GM23338 (cell line): ENCODE measurements around the gene IL10. TPM values are rescaled to one million over a fixed set of nuclear protein-coding genes. Genes with fewer than 3 reads are reported as not detected.

Source experiments
- ATAC-seq: fragments of 200-7000 bp; cut with Tn5 transposase; 3 replicates; pipeline ENCODE4 v1.9.1; 2020
- DNase-seq: peaks from one replicate; pipeline ENCODE4 v3.0.0-alpha.2; 2015; ENCODE audit warnings: low spot score
- H2AFZ ChIP-seq: fragments of 200-600 bp; sonication (generic); 2 replicates; pipeline ENCODE4 v1.8.0; 2016; ENCODE audit warnings: antibody characterized with exemption, mild to moderate bottlenecking, moderate library complexity
- H3F3A ChIP-seq: fragments of 200-600 bp; sonication (generic); replicated peaks from 2 replicates; pipeline ENCODE4 v1.8.0; 2017; ENCODE audit warnings: antibody characterized with exemption, mixed run types, low read depth
- H3K27ac ChIP-seq: fragments of 200-600 bp; sonication (generic); 2 replicates; pipeline ENCODE4 v1.6.1; 2016; ENCODE audit warnings: low read depth
- H3K27me3 ChIP-seq: fragments of 200-600 bp; sonication (generic); 2 replicates; pipeline ENCODE4 v1.8.0; 2016; ENCODE audit warnings: mild to moderate bottlenecking, mixed run types, moderate library complexity; ENCODE audit not compliant: insufficient read depth
- H3K36me3 ChIP-seq: fragments of 200-600 bp; sonication (generic); 2 replicates; pipeline ENCODE4 v1.8.0; 2016; ENCODE audit warnings: mild to moderate bottlenecking; ENCODE audit not compliant: insufficient read depth
- H3K4me1 ChIP-seq: fragments of 200-600 bp; sonication (generic); 2 replicates; pipeline ENCODE4 v1.8.0; 2016; ENCODE audit warnings: mild to moderate bottlenecking, moderate library complexity; ENCODE audit not compliant: insufficient read depth
- H3K4me2 ChIP-seq: fragments of 200-600 bp; sonication (generic); 2 replicates; pipeline ENCODE4 v1.7.1; 2017; ENCODE audit warnings: mixed run types
- H3K4me3 ChIP-seq: fragments of 200-600 bp; sonication (generic); 2 replicates; pipeline ENCODE4 v1.6.1; 2016; ENCODE audit warnings: mixed run types
- H3K79me2 ChIP-seq: fragments of 200-600 bp; sonication (generic); replicated peaks from 2 replicates; pipeline ENCODE4 v1.8.0; 2017; ENCODE audit warnings: mild to moderate bottlenecking; ENCODE audit not compliant: insufficient read depth
- H3K9me2 ChIP-seq: fragments of 200-600 bp; sonication (generic); 2 replicates; pipeline ENCODE4 v1.8.0; 2017; ENCODE audit not compliant: insufficient read depth
- H4K20me1 ChIP-seq: fragments of 200-600 bp; sonication (generic); replicated peaks from 2 replicates; pipeline ENCODE4 v1.8.0; 2017; ENCODE audit warnings: mild to moderate bottlenecking; ENCODE audit not compliant: insufficient read depth
- H3K27ac Mint-ChIP-seq: 2 replicates; pipeline ENCODE4 v1.8.0; 2020; ENCODE audit warnings: inconsistent platforms, mild to moderate bottlenecking, moderate library complexity, mixed read lengths
- H3K27me3 Mint-ChIP-seq: 3 replicates; pipeline ENCODE4 v1.8.0; 2022; ENCODE audit warnings: low read depth, mild to moderate bottlenecking, moderate library complexity, mixed read lengths, inconsistent platforms; ENCODE audit not compliant: insufficient read depth, poor library complexity
- H3K36me3 Mint-ChIP-seq: 3 replicates; pipeline ENCODE4 v1.8.0; 2021; ENCODE audit warnings: low read depth, mild to moderate bottlenecking, inconsistent platforms, moderate library complexity, mixed read lengths
- H3K4me1 Mint-ChIP-seq: 3 replicates; pipeline ENCODE4 v1.8.0; 2020; ENCODE audit warnings: mild to moderate bottlenecking, inconsistent platforms, mixed read lengths
- H3K4me3 Mint-ChIP-seq: 3 replicates; pipeline ENCODE4 v1.8.0; 2021; ENCODE audit warnings: moderate library complexity, mild to moderate bottlenecking, inconsistent platforms, mixed read lengths
- H3K9me3 Mint-ChIP-seq: 3 replicates; pipeline ENCODE4 v1.8.0; 2020; ENCODE audit warnings: moderate library complexity, mild to moderate bottlenecking, inconsistent platforms, mixed read lengths
- CREB1 ChIP-seq: fragments of 250-450 bp; sonication (Bioruptor Pico); IDR thresholded peaks from 2 replicates; pipeline ENCODE4 v1.5.0; 2020; ENCODE audit warnings: low read depth, mild to moderate bottlenecking, moderate library complexity
- CTCF ChIP-seq, 2 experiments: fragments of 200-600 bp in 1 of 2; sonication (generic) in 1 of 2; conservative IDR thresholded peaks; 2 replicates each; pipeline versions ENCODE4 v1.5.1 to v1.6.1; 2016 to 2017; ENCODE audit warnings: antibody characterized with exemption in 2 of 2, low read depth in 2 of 2, mild to moderate bottlenecking in 2 of 2, moderate library complexity in 1 of 2
- ETS1 ChIP-seq: IDR thresholded peaks from 2 replicates; pipeline ENCODE4 v1.6.1; 2016; ENCODE audit warnings: antibody characterized with exemption
- REST ChIP-seq: IDR thresholded peaks from one replicate; pipeline ENCODE4 v1.6.1; 2018; ENCODE audit warnings: antibody characterized with exemption; ENCODE audit not compliant: unreplicated experiment
- STAT1 ChIP-seq: IDR thresholded peaks from one replicate; pipeline ENCODE4 v1.6.1; 2016; ENCODE audit warnings: antibody characterized with exemption; ENCODE audit not compliant: unreplicated experiment
- polyA plus RNA-seq: library from polyadenylated mRNA; unstranded; fragments of >200 nt; fragmentation: Nextera tagmentation; extraction: Ambion mirVana; gene quantifications from 2 replicates; pipeline ENCODE4 v1.2.1, GENCODE V29; 2016
- total RNA-seq: library from RNA; depleted of rRNA; stranded (reverse); fragments of >200 nt; shearing (Covaris generic); gene quantifications from 2 replicates; pipeline ENCODE4 v1.2.3, GENCODE V29; 2014

Gene IL10
- total and polyA plus RNA-seq, 2 experiments from 2014 or later = not detected

GRCh38 chr1:206738370-206739366 is 33.6 kb downstream of the IL10 start:
- H3K36me3 ChIP-seq = no peaks in the 10 kb centered on the region
- no peaks in the 10 kb centered on the region for H3K9me3 Mint-ChIP-seq
- H3K79me2 ChIP-seq = no peaks in the 10 kb centered on the region
- no peaks in the 10 kb centered on the region for H3K36me3 Mint-ChIP-seq
- H3K4me3 Mint-ChIP-seq = no peak overlapping the region
- no peak overlapping the region for H3K27ac ChIP-seq
- H3K4me1 ChIP-seq = no peaks in the 10 kb centered on the region
- H3F3A ChIP-seq = no peaks in the 10 kb centered on the region
- H3K27me3 Mint-ChIP-seq = peaks cover 6% of the 10 kb centered on the region
- no peak overlapping the region for H3K4me2 ChIP-seq
- no peak for TF ChIP-seq REST
- peak; percentile 61 to 70 for TF ChIP-seq CTCF (conservative IDR thresholded peaks at IDR 0.05; ENCODE audit: low read depth in 2 of 2)
- peak; percentile 60 for DNase-seq
- H3K27ac Mint-ChIP-seq = no peak overlapping the region
- ATAC-seq = peak; percentile 53
- H3K9me2 ChIP-seq = no peaks in the 10 kb centered on the region
- peaks cover 4% of the 10 kb centered on the region; the same call in 1 of the 2 replicates for H4K20me1 ChIP-seq
- no peak overlapping the region for H2AFZ ChIP-seq
- no peaks in the 10 kb centered on the region for H3K27me3 ChIP-seq
- H3K4me1 Mint-ChIP-seq = peaks cover 11% of the 10 kb centered on the region; the same call in 2 of the 3 replicates
- no peak overlapping the region for H3K4me3 ChIP-seq

- H3K79me2 ChIP-seq = no peaks in the 10 kb centered on the region
- H2AFZ ChIP-seq = no peak overlapping the region
- no peak overlapping the region for H3K4me3 Mint-ChIP-seq
- no peaks in the 10 kb centered on the region for H3K9me3 Mint-ChIP-seq
- H3F3A ChIP-seq = no peaks in the 10 kb centered on the region
- ATAC-seq = no peak
- H3K27me3 ChIP-seq = no peaks in the 10 kb centered on the region
- peaks cover 6% of the 10 kb centered on the region for H3K27me3 Mint-ChIP-seq
- peaks cover 4% of the 10 kb centered on the region; the same call in 1 of the 3 replicates for H3K36me3 Mint-ChIP-seq
- no peak overlapping the region for H3K4me3 ChIP-seq
- no peak overlapping the region for H3K27ac ChIP-seq
- no peaks in the 10 kb centered on the region for H3K9me2 ChIP-seq
- H3K27ac Mint-ChIP-seq = no peak overlapping the region
- no peaks in the 10 kb centered on the region for H3K36me3 ChIP-seq
- peaks cover 11% of the 10 kb centered on the region; the same call in 2 of the 3 replicates for H3K4me1 Mint-ChIP-seq
- no peak for DNase-seq
- H4K20me1 ChIP-seq = peaks cover 4% of the 10 kb centered on the region; the same call in 1 of the 2 replicates
- H3K4me1 ChIP-seq = no peaks in the 10 kb centered on the region
- H3K4me2 ChIP-seq = no peak overlapping the region
- no peak for TF ChIP-seq CTCF (conservative IDR thresholded peaks at IDR 0.05; ENCODE audit: low read depth in 2 of 2)
- no peak for TF ChIP-seq CREB1 (CRISPR knock-in tag)
- no peak for TF ChIP-seq ETS1
- no peak for TF ChIP-seq STAT1
Observed at GRCh38 chr1:206737729-206738201, 34.5 kb downstream of the IL10 start.
